Midbrain (tissue), 1 donor: ENCODE results near the gene NKPD1.
"Not testable (repeated sequence)": the region's sequence is repeated elsewhere in the genome, so short reads cannot be mapped to it uniquely, and the experiment has no call there.

ENCODE experiments used
- DNase-seq: peaks from one replicate; lab custom pipeline; 2025; lab: John Stamatoyannopoulos, UW

Gene NKPD1

DNA sequence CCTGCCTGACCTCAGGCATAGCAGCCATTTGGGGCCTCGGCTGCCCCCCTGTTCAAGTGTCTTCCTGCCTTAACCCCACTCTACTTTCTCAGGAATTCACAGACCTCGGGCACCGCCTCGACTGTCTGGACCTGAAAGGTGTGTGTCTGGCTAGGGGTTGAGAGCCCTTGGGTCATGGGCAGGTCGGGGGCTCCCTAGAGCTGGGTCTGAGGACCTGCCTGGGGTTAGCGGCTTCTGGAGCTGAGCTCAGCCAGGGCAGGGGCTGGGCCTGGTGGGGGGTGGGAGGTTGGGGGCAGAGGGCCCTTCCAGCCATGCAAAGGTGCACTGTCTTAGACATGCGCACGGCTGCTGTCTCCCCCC is 20.7 kb downstream of the NKPD1 start:
- no peak for DNase-seq

DNA sequence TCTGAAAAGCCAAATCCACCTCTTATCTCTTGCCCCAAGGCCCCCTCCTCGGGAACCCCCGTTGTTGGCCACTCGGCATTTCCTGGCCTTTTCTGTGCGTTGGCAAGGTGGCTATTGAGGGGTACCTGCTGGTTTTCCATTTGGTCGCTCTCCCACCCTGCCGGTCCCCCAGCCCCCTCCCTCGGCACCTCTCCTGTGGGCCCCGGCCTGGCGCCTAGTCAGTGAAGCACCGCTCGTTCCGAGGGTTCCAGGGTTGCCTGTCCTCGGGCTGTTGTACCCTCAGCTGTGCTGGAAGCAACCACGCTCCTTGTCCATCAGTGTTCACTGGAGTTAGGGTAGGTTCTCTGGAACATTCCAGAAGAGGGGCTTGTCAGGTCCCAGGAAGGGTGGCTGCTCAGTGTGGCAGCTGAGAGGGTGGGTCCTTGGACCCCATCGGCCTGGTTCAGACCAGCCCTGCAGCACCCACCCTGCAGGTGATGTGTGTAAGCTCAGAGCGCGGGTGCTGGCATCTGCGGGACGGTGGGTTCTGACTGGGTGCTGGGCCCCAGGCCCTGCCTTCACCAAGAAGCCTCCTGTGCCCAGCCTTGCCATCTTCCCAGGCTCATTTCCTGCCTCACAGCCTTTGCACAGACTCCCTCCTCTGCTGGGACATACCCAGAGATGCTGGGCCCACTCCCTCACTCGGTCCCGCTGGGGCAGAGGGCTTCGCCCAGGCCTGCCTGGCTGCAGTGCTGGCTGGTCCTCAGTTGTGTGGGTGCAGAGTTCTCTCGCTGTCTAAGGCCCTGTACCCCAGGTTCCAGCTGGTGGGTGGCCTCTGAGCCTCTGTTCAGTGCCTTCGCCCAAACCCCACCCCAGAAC is 21.3 kb downstream of the NKPD1 start:
- DNase-seq = no peak

DNA sequence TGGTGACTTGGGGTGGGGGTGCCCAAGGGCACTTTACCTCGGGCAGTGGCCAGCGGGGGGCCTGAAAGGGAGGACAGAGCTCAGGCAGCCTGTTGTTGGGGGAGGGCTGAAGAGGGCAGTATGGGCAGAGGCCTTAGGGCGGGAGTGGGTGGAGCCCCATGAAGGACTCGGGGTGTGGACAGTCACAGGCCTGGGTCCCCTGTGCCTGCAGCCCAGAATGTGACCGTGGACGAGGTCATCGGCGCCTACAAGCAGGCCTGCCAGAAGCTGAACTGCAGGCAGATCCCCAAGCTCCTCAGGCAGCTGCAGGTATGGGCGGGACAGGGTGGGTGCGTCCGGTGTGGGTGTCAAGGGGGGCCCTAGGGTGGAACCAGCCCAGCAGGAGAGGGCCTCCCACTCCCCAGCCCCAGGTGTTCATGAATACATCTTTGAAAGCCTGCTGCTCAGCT is 22.5 kb downstream of the NKPD1 start:
- no peak for DNase-seq

DNA sequence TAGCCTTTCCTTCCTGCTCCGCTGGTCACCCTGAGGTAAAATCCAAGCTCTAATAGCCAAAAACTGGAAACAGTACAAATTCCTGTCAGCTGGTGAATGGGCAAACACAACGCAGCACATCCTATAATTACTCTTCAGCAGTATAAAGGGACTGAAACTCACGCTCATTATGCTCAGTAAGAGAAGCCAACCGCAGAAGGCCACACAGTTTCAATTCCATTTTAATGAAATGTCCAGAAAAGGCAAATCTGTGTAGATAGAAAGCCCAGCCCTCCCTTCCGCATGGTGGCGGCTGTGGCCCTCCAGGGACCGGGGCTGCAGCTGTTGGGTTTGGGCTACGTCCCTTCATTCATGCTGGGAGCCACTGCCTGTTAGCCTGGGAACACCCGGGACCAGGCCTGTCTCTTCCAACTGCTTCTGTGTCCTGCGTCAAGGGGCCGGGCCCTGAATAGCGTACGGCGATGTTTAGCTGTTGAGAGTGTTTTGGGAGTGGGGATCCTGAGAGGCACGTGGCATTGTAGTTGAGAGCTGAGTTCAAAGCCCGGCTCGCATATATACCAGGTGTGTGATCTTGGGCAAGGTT is 23.5 kb downstream of the NKPD1 start:
- no peak for DNase-seq

DNA sequence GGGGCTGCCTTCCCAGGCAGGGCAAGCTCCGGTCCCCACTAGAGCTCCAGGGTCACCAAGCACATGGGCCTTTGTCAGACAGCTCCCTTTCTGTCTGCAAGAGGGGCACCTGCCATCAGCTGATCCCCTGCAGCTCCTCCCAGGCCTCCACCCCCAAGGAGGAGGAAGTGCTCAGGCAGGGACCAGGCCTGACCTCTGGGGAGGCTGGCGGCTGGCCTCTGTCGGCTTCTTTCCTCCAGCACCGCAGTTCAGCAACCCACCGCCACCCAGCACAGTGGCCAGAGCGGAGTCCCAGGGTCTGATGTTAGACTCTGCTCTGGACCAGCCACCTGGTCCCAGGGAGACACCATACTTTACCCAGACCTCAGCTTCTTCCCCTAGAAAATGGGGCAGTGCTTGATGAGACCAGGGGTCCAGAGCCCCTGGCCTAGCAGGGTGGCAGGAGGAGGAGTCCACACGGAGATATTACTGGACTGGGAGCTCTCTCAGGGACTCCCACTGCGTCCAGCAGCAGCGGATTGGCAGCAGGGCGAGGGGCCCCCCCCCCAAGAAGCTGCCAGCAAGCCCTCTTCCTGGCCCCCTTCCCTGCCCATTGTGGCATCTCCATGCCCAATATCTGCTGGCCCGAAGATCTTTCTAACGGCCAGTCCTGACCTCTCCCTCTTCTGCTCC is 24.1 kb downstream of the NKPD1 start:
- no peak for DNase-seq

DNA sequence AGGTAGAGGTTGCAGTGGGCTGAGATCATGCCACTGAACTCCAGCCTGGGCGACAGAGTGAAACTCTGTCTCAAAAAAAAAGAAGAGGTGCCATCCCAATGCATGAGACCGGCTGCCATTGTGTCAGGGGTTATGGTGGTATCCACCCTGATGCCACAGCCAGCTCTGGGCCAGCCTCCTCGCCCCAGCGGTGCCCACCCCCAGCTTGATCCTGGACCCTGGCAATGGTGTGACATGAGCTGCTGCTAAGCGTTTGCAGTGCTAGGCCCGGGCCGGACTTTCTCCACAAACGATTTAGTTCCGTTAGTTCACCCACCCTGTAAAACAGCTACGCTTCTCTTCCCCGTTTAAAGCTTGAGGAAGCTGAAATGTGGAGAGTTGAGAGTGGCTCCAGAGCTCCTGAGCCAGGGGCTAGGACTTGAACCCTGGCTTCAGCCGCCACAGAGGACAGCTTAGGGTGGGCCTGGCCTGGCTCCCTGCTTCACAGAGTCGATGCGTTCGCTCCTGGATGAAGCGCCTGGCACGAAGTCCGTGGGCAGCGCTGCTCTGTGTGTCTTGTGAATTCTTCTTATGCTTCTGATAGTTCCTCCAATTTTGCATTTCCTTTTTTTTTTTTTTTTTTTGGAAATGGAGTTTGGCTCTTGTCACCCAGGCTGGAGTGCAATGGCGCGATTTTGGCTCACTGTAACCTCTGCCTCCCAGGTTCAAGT is 25.5 kb downstream of the NKPD1 start:
- DNase-seq = no peak

DNA sequence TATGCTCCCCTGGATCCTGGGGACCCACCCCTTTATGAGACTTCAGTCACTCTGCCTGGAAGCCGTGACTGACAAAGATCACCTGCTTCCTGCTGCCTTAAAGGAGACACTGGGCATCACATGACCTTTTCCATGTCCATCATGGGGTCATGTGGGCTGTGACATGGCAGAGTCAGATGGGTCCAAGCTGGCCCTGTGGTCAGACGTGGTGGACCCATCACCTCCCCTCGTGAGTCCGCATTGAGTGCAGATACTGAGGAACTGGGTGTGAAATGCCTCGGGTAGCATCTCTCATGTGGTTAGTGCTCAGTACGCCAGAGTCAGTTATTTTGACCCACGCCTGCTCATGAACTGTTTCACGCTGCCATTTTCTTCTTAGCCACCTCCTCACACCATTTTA is 27.1 kb downstream of the NKPD1 start:
- DNase-seq = no peak

DNA sequence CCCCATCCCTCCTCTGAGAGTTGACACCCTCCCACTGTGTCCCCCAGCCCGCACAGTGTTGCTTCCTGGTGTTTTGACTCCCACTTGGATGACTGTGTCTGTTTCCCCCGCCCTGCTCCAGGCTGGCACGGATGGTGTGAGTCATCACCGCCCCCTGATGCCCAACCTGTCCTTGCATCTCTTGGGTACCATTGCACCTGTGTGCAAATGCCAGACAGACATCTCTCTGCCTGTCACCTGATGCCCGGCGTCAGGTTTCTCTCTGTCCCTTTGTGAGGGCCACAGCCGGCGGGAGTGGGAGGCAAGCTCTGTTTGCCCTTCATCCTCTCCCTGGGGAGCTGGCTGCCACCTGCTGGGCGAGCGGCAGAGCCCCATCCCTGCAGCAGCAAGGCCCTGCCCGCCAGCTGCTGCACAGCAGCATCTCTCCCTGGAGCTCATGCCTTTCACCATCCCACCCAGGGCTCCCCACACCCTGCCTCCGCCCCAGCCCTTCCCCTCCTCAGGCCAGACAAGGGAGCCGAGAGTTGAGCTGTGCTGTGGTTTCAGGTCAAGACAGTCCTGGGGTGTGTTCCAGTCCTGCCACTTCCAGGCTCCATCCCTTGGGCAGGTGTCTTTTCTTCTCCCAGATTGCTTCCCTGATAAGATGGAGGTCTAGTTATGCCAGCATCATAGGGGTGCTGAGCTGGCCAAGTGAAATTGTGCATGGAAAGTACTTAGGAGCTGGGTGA is 29.7 kb downstream of the NKPD1 start:
- DNase-seq = no peak

DNA sequence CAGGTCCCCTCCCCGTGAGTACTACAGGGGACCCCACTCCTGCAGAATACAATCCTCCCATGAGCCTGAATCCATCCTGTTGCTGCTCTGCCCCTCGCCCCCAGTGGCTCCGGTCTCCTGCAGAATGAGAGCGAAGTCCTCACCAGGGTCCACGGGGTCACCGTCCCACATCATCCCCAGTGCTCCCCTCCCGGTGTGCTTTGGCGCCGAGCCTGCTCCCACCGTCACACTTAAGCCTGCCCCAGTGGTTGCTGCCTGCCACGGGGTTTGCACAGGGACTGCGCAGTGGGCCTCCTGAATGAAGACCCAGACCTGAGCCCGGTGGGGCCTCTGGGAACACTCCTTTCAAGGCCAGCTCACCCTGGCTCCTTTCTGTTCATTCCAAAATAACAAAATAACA is 30.5 kb downstream of the NKPD1 start:
- DNase-seq = no peak

DNA sequence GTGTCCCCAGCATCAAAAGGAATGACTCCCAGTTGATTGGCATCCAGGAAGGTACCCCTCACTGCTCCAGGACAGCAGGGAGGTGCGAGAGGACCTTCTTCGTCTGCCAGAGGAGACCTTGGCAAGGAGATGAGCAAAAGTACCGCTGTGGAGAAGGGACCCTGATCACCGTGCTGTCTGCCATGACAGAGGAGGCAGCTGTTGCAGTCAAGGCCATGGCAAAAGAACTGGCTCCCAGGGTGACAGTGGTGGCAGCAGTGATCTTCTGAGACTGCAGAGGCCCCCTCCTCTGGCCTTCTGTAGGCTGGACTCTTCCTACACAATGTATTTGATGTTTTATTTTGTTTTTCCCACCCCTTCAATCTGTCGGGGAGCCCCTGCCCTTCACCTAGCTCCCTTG is 32.0 kb downstream of the NKPD1 start:
- DNase-seq = no peak

DNA sequence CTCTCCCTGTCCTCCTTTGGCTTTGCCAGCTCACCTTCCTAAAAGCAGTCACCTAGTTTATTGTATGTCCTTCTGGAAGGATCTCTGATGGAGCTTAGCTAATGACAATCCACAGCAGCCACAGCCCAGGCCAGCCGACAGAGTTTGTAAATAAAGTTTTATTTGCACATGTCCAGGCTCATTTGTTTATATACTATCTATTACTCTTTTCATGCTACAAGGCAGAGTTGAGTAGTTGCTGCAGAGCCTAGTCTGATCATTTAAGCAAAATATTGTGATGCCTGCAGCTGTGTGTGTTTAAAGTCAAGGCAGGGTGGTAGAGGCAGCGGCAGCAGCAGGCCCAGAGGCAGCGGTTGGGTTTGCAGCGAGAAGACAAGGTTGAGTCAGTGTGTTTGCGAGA is 32.6 kb downstream of the NKPD1 start:
- DNase-seq = no peak

DNA sequence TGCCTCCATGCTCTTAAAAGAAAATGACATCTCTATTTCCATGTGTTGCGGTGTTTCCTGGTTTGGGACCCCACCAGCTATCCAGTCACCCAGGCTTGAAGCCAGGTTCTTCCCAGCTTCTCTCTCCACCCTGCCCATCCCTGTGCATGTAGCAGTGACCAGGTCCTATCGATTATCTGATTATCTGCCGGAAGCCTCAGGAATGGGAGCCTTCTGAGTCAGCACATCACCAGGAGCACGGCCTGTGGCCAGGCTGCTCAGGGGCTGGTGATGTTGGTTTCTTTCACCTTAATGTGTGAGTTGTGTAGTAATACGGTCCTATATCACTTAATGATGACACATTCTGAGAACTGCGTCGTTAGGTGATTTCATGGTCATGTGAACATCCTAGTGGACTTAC is 34.1 kb downstream of the NKPD1 start:
- no peak for DNase-seq

DNA sequence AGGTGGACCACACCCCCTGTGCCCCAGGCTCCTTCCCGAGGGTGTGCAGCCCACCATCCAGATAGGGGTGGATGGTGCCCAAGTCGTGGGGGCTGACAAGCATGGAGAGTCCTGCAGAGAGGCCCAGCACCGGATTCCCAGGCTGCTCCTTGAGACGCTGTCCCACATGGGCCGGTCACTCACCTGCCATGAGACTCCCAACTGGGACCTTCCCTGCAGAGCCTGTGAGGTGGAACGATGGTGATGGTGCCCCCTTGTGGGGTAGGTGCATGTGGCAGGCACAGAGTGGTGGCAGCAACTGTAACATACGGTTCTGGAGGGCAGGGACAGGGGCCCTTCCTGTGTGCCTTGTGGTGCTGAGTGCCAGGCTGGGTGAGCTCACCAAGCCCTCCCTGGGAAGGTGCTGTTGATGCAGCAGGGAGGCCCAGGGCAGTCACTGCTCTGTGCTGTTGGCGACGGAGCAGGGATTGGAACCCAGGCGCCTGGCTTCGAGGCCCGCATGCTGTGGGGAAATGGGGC is 34.7 kb downstream of the NKPD1 start:
- no peak for DNase-seq

DNA sequence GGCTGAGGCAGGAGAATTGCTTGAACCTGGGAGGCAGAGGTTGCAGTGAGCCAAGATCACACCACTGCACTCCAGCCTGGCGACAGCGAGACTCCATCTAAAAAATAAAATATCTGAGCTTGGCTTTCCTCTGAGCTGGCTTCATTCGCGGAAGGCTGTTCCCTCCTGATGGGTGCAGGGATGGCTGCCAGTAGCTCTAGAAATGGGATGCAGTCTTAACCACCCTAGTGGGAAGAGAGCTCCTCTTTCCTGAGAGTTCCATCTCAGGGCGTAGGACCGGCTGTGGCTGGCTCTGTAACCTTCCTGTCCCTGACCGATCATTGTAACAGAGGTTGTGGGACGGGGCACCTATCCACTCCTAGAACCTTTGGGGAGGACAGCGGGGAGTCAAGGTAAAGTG is 35.4 kb downstream of the NKPD1 start:
- DNase-seq = no peak

DNA sequence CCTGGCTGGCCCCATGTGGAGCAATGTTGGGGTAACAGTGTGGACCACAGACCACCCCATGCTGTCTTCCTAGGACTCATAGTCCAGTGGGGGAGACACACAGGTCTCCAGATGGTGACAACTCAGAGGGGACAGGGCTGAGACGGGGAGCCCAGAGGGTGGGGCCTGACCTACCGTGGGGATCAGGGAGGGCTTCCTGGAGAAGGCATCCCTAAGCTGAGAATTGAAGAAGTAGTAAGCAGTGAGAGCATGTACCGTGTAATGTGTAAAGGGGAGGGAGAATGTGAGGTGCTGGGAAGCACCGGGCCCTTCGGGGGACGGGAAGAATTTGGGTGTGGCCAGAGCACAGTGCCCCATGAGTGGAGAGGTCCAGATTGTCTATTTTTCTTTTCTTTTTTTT is 36.8 kb downstream of the NKPD1 start:
- DNase-seq = no peak

DNA sequence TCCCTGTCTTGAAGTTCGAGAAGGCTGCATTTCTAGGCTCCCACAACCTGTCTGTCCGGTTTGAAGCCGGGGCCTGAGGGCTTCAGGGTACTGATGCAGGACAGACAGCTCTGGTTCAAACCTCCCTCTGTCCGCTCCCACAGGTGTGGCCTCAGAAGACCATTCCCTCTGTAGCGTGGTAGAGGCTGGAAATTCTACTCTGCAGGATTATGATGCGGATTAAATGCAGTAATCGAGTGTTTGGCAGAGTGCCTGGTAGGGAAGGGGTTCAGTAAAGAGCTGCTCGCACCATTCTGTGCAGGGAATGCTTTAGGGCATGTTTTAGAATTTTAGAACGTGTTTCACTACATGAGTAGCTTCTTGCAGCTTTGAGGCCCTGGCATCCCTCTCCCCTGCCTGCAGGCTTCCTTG is 37.3 kb downstream of the NKPD1 start:
- DNase-seq = no peak

DNA sequence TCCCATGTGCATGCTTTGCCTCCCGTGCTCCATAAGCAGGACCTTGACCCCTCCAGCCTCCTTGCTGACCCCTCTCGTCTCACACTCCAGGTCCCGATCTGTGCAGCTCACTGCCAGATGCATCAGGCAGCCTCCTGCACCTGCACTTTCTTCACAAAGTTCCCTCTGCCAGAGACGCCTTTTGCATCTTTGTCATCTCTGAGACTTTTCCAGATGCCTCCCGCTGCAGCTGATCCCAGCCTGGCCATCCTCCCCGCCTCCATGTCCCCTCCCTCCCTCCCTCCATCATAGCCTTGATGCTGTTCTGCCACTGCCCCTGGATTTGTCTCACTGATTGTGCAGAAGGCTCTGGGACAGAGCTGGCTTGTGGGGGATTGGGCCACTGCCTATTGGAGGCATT is 38.0 kb downstream of the NKPD1 start:
- no peak for DNase-seq

DNA sequence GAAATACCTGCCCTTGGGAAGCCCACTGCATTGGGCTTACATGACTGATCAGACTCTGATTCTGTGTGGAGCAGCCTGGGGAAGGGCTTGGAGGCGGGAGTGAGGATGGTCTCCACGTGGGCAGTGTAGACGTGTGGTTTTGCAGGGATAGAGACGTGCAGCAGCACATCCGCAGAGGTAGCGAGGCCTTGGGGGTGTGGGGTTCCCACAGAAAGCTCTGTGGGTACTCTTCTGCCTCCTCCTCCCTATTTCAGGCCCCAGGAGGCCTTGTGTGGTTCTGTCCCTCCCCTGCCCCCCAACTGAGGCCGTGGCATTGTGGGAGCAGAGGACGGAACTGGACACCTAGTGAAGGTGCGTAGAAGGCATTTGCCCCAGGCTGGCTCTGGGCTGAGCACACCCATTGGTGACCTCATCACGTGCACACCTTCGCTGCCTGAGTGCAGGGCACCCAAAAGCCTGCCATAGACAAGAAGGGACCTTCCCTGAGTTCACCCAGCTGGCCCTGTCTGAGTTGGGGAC is 38.9 kb downstream of the NKPD1 start:
- DNase-seq = no peak

DNA sequence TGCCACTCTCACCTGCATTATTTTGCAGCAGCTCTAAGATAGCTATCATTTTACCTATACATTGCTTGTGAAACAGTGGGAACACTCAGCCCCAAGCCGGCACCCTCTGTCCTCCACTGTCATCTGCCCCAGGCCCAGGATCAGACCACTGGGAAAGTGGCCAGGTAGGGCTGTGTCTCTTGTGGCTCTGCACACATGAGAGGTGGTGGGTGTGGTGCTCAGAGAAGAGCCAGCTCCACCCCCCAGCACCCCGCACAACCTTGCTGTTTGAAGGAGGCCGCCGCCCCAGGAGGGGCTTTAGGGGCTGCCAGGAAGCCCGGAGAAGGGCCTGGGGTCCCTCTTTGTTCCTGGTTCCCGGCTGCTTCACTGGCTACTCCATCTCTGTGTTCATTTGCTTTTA is 41.2 kb downstream of the NKPD1 start:
- DNase-seq = no peak

DNA sequence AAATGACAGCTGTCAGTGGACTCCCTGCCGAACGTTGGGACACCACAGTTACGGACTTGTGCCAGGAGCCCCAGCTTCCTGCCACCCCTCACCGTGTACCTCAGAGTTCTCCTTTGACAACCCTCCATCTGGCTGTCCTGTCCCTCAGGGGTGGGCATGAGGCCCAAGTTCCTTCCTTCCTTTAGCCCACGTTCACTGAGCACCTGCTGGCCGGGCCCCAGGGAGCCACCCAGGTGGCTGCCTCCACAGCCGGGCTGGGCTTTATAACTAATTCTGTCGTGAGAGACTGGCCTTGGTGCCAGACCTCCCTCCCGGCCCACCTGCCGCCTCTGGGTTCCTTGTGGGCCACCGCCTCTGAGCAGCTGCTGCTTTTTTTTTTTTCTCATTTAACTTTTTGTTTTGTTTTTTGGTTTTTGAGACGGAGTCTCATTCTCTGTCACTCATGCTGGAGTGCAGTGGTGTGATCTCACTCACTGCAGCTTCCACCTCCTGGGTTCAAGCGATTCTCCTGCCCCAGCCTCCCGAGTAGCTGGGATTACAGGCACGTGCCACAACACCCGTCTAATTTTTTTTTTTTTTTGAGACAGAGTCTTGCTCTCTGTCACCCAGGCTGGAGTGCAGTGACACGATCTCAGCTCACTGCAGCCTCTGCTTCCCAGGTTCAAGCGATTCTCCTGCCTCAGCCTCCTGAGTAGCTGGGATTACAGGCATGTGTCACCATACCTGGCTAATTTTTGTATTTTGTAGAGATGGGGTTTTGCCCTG is 42.0 kb downstream of the NKPD1 start:
- not testable (repeated sequence) for DNase-seq

DNA sequence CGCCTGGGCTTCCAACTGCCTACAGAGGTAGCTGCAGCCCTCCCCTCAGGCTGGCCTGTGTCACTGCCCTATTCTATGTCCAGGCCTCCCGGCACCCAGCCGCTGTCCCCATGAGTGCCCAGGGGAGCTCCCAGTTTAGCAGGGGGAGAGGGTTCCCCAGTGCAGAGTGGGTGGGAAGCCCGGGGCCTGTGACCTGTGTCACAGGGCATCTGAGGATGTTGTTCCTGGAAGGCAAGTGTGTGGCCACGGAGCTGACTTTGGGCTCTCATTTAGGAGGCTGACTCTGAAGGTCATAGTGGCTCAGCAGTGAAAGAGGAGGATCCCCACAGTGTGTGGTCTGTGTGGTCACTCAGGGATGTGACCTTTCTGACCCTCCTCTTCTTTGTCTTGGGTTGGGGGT is 42.7 kb downstream of the NKPD1 start:
- no peak for DNase-seq
